KBM-7 (cell line): ENCODE results near the gene TTYH1.

Source experiments
- DNase-seq: peaks from one replicate; pipeline ENCODE4 v3.0.0-alpha.2; 2015
- in situ Hi-C: fragments of 300-500 bp; cut with MboI; formaldehyde crosslinking; loops from 2 replicates; pipeline ENCODE4 v1.14.3; 2020; ENCODE audit warnings: low sequenced_read_pairs, low pct_unique_long_range_greater_than_20kb, mixed read lengths

The TTYH1 gene

DNA sequence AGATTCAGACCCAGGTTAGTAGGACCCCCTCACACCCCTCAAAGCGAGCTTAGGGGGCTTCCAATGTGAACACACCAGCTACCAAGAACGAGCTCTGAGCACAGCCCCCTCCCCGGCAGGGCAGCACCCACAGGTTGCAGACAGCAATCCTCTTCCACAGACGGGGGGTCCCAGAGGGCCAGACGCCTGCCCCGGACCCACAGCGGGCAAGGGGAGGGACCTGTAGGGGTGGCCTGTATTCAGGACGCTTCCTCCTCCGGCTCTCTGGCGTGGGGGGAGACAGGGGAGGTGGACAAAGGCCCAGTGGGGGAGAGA lies 4.8 kb downstream of the TTYH1 start:
- in situ Hi-C loops: no loop called here
- DNase-seq: no peak

DNA sequence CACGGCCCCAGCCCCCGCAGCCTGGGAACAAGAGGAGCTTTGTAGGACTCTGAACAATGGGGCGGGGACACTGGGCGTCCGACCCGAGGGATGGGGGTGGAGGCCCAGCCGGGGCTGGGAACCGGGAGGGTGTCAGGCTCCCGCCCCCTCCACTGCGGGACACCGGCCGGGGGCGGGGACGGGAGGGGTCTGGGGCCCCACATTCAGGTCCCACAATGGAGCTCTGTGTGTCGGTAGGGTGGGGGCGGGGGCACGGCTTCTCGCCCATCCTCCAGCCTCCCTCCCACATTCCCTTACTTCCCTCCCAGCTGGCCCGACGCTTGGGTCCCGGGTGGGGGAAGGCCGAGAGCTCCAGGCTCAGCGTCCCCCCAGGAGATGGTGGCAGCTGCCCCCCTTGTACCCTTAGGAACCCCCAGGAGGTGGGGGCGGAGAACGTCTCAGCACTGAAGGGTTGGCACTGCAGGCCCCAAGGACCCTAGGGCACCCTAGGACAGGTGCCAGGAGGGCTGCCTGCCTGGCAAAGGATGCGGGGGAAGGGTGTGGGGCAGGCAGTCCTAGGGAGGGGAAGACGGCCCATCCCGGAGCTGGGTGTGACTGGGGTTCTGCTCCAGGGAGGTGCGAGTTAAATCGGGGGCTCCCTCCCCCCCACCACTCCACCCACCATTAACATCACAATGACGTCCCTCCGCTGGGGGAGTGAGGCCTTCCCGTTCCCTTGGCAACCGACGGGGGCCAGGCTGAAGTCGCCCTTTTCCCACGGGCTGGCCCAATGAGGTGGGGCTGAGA lies 5.3 kb downstream of the TTYH1 start:
- in situ Hi-C loops: no loop called here
- no peak for DNase-seq

DNA sequence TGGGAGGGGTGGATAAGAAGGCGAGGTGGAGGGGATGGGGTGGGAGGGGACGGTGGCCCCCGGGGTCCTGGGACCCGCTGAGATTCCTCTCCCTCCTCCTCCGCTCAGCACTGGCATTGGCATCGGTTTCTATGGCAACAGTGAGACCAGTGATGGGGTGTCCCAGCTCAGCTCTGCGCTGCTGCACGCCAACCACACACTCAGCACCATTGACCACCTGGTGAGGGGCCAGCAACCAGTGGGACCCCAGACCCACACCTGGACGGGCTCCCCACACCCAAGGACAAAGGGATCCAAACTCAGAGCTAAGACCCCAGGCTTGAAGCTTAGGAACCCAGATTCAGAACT lies 5.9 kb downstream of the TTYH1 start:
- DNase-seq: no peak
- in situ Hi-C loops: no loop called here

DNA sequence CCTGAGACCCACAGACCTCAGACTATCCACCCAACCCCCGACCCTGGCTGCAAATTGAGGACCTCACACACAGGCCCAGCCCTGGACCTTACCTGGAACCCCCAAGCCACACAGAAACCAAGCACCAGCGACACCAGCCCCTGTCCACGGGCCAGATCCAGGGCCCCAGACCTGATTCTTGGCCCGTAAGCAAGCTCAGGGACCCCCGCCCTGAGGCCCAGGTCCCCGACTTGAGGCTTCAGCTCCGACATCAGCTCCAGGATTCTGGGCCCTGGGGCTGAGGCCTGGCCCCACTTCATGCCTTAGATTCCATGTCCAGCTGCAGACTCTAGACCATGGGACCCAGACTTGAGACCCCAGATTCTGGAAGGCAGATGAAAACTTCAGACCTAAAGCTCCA lies 6.3 kb downstream of the TTYH1 start:
- in situ Hi-C loops: no loop called here

DNA sequence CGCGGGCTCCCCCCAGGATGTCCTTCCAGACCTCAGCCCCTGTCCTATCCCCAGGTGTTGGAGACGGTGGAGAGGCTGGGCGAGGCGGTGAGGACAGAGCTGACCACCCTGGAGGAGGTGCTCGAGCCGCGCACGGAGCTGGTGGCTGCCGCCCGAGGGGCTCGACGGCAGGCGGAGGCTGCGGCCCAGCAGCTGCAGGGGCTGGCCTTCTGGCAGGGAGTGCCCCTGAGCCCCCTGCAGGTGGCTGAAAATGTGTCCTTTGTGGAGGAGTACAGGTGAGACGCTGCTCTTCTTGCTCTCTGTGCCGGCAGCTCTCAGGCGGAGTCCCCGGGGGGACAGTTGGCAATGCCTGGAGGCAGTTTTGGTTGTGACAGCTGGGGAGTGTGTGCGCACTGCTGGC lies 6.9 kb downstream of the TTYH1 start:
- DNase-seq: no peak
- in situ Hi-C loops: no loop called here

More for the DNA sequence above, 6.3 kb downstream of the TTYH1 start:
- DNase-seq: no peak

DNA sequence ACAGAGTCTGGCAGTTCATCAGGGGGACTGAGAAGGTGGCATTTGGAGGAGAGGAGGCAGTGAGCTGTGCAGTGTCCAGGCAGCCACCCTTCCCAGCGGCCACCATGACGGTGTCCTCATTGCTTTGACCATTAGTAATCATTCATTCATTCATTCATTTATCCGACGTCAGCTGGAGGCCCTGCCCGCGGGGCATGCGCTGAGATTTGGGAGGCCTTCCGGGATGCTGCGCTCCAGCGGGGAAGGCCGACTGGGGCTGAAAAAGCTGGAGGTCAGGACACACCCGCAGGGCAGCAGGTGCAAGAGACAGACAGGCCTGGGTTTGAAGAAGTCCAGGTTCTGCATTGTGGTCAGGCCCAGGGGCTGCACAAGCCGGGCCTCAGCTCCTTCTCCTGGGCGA lies 8.9 kb downstream of the TTYH1 start:
- in situ Hi-C loops: no loop called here
- DNase-seq: no peak

DNA sequence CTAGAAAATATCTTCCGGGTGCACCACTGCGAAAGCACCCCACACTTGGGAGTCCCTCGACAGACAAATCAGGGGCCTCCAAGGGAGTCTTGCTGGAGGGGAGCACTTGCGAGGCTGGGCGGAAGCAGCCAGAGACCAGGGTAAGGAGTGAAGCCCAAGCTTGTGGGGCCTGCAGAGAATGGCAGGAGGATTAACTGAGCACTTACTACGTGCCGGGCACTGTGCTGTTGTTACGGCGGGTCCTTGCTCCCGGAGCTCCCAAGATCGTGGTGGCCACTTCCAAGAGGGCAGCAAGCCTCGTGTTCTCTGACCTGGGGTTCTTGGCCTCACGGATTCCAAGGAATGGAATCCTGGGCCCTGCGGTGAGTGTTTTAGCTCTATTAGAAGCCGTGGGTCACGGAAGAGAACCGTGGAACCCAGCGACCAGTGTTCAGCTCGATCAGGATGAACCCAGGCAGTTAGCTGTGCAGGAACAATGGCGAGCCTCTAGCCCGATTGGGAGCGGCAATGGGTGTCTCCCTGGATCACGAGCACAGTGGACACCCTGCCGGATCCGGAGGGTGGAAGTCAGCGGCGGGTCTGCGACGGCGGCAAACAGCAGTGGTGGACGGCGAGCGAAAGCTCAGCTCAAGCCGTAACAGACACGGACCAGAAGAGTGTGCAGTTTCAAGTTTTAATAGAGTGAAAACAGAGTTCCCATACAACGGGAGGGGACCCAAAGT lies 9.6 kb downstream of the TTYH1 start:
- no peak for DNase-seq
- in situ Hi-C loops: no loop called here

DNA sequence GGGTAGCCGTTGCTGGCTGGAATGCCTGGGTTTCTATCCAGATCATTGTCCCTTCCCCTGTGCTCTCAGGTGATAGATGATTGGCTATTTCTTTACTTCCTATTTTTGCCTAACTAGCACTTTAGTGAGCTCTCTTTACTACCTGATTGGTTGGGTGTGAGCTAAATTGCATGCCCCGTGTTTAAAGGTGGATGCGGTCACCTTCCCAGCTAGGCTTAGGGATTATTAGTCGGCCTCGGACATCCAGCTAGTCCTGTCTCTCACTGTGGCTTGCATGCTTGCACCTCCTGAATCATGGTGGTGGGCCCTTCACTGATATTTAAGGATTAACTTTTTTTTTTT lies 10.1 kb downstream of the TTYH1 start:
- in situ Hi-C loops: no loop called here
- DNase-seq: no peak

DNA sequence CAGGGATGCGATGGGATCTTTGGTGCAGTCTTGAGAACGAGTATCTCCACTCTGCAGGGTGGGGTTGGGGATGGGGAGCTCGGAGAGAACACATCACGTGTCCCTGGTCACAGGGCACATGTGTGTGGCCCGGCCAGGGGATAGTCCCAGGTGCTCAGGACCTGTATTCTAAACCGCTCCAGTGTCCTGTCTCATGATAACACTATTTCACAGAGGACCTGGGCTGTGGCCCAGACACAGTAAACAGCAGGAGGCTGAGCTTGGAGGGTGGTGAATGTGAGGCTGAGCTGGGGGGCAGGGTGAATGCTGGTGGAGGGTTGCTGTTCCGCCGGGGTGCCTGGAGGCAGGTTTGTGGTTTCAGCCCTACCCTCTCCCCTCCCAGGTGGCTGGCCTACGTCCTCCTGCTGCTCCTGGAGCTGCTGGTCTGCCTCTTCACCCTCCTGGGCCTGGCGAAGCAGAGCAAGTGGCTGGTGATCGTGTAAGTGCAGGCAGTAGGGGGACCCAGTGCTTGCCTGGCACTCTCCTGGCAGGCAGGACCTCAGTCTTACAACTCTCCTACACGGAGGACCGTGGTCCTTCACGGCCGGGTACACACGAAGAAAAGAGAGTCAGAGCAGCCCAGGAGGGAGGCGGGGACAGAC lies 11.1 kb downstream of the TTYH1 start:
- DNase-seq: no peak
- in situ Hi-C loops: no loop called here

DNA sequence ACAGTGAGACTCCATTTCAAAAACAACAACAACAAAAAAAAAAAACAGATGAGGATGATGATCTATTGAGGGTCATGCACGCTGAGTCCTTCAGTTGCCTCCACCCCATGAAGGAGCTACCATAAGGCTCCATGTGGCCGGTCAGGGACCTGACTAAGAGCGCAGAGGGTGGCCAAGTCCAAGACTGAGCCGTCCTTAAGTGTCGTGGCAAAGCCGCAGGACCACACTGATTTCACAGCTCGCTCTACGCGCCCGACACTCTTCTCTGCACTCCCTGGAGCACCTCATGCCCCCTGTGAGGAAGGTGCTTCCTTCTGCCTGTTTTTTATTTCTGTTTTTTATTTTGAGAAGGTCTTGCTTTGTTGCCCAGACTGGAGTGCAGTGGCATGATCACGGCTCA lies 12.3 kb downstream of the TTYH1 start:
- DNase-seq: no peak
- in situ Hi-C loops: no loop called here

DNA sequence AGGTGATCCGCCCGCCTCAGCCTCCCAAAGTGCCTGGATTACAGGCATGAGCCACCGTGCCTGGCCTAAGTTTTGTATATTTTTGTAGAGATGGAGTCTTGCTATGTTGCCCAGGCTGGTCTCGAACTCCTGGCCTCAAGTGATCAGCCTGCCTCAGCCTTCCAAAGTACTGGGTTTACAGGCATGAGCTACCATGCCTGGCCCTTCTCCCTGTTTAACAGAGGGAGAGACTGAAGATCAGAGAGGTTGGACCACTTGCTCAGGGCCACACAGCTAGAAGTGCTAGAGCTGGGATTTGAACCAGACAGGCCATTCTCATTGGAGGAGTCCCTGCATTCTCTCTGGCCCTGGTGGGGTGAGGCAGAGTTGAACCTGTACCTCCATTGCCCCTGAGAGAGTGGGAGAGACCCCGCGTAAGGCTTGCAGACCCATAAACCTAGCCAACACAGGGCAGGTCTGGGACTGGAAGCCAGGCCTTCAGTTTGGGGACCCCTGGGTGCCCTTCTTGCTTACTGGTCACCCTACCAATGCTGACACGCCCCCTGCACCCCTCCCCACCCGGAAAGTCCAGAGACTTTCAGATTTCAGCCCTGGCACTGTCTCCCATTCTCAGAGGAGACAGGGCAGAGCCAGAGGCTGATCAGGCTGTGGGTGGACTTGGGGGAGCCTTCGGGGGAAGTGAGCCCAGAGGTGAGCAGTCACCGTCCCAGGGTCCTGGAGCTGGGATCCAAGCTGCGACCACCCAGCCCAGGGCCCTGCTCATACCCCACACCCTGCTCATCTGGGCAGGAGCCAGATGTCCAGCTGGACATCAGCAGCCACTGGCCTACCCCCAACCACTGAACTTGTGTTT lies 13.3 kb downstream of the TTYH1 start:
- no peak for DNase-seq
- in situ Hi-C loops: no loop called here

DNA sequence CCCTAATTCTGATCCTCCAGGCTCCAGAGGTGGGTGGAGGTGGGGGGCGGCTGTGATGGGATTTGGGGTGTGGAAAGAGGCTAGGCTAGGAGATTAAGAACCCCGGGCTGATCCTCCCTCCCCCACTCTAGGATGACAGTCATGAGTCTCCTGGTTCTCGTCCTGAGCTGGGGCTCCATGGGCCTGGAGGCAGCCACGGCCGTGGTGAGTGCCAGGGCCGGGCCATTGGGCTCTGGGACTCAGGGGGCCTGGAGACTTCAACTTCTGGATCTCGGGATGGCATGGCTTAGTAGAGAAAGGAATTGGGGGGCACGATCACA lies 13.9 kb downstream of the TTYH1 start:
- no peak for DNase-seq
- in situ Hi-C loops: no loop called here

DNA sequence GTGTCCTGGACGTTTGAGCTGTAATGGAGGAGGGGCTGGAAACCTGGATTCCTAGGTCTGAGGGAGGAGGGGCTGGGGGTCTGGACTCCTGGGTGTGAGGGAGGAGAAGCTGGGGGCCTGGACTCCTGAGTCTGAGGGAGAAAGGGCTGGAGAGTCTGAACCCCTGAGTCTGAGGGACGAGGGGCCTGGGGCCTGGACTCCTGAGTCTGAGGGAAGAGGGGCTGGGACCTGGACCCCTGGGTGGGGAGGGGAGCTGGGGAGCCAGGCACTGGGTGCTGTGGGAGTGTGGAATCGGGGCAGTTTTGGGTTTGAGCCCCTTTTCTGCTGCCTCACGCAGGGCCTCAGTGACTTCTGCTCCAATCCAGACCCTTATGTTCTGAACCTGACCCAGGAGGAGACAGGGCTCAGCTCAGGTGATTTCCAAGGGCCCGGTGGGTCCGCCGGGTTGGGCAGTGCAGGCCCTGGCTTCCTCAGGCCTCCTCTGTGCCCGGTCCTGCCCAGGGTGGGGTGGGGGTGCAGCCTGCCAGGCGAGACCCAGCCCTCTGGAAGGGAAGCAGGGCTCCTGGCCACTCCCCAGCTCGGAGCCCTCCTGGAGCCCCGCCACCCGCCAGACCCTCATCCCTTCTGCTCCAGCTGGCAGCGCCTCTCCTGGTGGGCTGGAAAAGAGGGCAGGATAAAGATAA lies 14.4 kb downstream of the TTYH1 start:
- no peak for DNase-seq
- in situ Hi-C loops: no loop called here

DNA sequence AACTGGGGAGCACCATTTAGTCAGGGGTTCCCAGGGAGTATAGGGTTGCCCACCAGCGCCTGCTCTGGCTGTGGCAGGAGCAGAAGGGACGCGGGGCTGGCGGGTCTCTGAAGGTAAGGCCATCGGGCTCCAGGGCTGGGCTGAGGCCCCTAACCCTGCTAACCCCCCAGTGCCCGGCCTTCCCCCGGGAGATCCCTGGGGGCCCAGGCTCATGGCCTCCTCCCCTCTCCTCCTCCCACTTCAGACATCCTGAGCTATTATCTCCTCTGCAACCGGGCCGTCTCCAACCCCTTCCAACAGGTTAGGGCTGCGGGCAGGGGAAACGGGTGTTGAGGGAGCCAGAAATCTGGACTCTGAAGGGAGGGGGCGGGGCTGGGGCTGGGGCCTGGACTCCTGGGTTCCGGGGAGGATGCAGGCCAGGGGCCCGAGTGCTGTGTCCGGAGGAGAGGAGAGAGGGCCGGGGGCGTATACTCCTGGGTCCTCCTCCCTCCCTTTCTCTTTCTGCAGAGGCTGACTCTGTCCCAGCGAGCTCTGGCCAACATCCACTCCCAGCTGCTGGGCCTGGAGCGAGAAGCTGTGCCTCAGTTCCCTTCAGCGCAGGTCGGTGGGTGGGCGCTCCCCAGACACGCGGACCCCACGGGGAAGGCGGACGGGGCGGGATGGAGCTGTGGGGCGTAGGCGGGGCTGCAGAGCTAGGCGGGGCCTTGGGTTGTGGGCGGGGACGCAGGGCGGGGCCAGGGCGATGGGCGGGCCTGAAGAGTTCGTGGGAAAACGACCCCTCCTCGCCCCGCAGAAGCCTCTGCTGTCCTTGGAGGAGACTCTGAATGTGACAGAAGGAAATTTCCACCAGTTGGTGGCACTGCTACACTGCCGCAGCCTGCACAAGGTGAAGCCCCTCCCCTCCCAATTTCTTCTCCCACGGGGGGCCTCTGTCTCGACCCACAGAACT lies 15.3 kb downstream of the TTYH1 start:
- in situ Hi-C loops: no loop called here
- peak; percentile 45 for DNase-seq

DNA sequence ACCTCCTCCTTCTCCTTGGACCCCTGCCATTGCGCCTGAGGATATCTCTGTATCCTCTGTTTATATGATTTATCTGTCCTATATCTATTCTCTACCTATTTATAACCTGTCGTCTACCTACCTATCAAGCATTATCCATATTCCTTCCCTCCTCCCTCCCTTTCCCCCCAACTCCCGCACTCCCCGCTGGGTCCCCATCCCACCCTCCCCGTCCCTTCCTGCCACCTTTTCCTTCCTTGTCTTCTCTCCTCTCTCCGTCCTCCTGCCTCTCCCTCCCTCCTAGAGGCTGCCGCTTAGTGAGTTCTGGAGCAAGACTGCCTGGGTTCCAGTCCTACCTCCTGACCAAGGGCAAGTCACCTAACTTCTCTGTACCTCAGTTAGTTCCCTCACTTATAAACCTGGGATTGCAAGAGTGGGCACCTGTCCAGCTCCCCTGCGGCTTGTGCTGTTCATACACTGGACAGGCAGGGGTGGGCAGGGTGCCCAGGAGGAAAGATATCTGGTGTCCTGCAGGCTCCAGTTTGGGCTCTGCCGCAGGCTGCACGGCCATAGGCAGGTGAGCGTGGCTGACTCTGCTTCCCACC lies 16.1 kb downstream of the TTYH1 start:
- DNase-seq: no peak

DNA sequence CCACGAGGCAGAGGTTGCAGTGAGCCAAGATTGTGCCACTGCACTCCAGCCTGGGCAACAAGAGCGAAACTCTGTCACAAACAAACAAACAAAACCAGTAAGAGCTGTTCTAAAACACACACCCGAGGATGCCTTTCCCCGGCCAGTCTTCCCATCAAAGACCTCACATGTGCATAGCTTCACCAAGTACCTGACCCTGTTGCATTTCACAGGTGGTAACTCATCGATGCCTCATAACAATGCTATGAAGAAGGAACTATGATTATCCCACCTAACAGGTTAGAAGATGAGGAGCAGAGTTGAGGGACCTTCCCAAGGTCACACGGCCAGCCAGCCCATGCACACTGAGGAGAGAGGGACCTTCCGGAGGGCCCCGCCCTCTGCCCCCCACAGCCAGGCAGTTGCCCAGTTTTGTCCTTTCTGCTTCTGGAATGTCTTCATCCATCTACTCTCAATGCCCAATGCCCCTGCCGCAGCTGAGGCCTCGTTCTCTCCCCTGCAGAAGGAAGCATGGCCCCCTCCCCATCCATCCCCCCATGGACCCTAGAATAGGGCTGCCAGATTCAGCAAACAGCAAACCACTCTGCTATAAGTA lies 17.0 kb downstream of the TTYH1 start:
- in situ Hi-C loops: no loop called here

More for the DNA sequence above, 16.1 kb downstream of the TTYH1 start:
- in situ Hi-C loops: no loop called here

DNA sequence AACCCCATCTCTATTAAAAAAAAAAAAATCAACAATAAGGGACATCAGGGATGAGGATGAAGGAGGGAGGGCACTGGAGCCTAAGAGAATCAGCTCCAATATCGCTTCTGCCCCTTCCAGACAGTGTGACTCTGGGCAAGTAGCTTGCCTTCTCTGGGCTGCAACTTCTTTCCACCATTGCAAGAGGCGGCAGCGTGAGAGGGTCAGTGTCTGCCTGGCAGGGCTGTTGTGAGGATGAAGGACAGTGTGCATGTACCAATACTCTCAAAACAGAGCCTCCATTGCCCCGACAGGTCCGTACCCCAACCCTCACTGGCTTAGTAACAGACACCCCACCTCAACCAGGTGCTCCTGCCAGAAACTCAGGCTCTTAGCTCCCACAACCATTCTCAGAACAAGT lies 18.4 kb downstream of the TTYH1 start:
- no peak for DNase-seq
- in situ Hi-C loops: no loop called here

More for the DNA sequence above, 17.0 kb downstream of the TTYH1 start:
- DNase-seq: no peak
